Gastrocnemius medialis (tissue), 4 donors: Measurements from ENCODE around the gene TMEM51. TPM values are rescaled to one million over a fixed set of nuclear protein-coding genes. Genes with fewer than 3 reads are reported as not detected.

Experiments used
- ATAC-seq, 2 donors: fragments of 150-250 bp; one replicate each; pipeline ENCODE4 v1.9.1; 2016
- DNase-seq, 2 donors: peaks; one replicate each; pipeline ENCODE4 v3.0.0-alpha.2; 2019
- H3K27ac ChIP-seq, 4 donors: fragments of 200-600 bp; sonication (generic); 1 replicate in 1 of 4; 2 replicates in 3 of 4; pipeline ENCODE4 v1.5.1; 2016 to 2018; ENCODE audit warnings: mild to moderate bottlenecking in 2 of 4, moderate library complexity in 1 of 4
- H3K27me3 ChIP-seq, 3 donors: fragments of 200-600 bp; sonication (generic) in 2 of 3; 1 replicate in 1 of 3; 2 replicates in 2 of 3; pipeline versions ENCODE4 v1.5.1 to v1.6.0; 2016 to 2019; ENCODE audit warnings: mild to moderate bottlenecking in 1 of 3, moderate library complexity in 1 of 3
- H3K36me3 ChIP-seq, 2 donors: fragments of 200-600 bp; sonication (generic) in 1 of 2; one replicate each; pipeline ENCODE4 v1.5.1; 2017 to 2018
- H3K4me1 ChIP-seq, 2 donors: fragments of 200-600 bp; sonication (generic) in 1 of 2; one replicate each; pipeline ENCODE4 v1.5.1; 2016 to 2017; ENCODE audit warnings: mild to moderate bottlenecking in 2 of 2
- H3K4me3 ChIP-seq, 4 donors: fragments of 200-600 bp; sonication (generic) in 3 of 4; 1 replicate in 1 of 4; 2 replicates in 3 of 4; pipeline ENCODE4 v1.5.1; 2016 to 2019; ENCODE audit warnings: mild to moderate bottlenecking in 2 of 4
- H3K9me3 ChIP-seq, 3 donors: fragments of 200-600 bp; sonication (generic) in 2 of 3; 1 replicate in 1 of 3; 2 replicates in 2 of 3; pipeline ENCODE4 v1.5.1; 2016 to 2019
- POLR2A ChIP-seq, 2 donors: fragments of 450-650 bp; IDR thresholded peaks; one replicate each; pipeline ENCODE4 v1.6.1; 2017; ENCODE audit warnings: antibody characterized with exemption in 2 of 2, mild to moderate bottlenecking in 2 of 2, moderate library complexity in 2 of 2
- in situ Hi-C, 4 donors: fragments of 200-750 bp; cut with MboI; loops; one replicate each; pipeline versions ENCODE4 v1.15.0 to v1.8.0; 2017; ENCODE audit warnings: low sequenced_read_pairs in 4 of 4
- intact Hi-C: fragments of 100-400 bp; cut with DNase I; formaldehyde crosslinking; loops from one replicate; pipeline ENCODE4 v1.15.1; 2023; ENCODE audit warnings: low total_unique reads
- total RNA-seq, 4 donors: library from RNA; depleted of rRNA; stranded (reverse); fragments of >200 nt; gene quantifications; one replicate each; pipeline versions ENCODE4 v1.1.0 to v1.2.3, GENCODE V29; 2016
- TF ChIP-seq, protein P1 (sequence below), 5 experiments: fragments of 450-650 bp in 3 of 5; fragments of 200-600 bp in 2 of 5; sonication (generic) in 2 of 5; IDR thresholded peaks in 4 of 5; conservative IDR thresholded peaks in 1 of 5; 1 replicate in 4 of 5; 2 replicates in 1 of 5; pipeline ENCODE4 v1.5.1; 2016 to 2019; ENCODE audit warnings: antibody characterized with exemption in 5 of 5, mild to moderate bottlenecking in 3 of 5, moderate library complexity in 3 of 5

TMEM51 gene
- total RNA-seq, 4 donors from 2014 or later, result 0.73 to 2.7 (median 1.8) TPM; not detected in 1

DNA sequence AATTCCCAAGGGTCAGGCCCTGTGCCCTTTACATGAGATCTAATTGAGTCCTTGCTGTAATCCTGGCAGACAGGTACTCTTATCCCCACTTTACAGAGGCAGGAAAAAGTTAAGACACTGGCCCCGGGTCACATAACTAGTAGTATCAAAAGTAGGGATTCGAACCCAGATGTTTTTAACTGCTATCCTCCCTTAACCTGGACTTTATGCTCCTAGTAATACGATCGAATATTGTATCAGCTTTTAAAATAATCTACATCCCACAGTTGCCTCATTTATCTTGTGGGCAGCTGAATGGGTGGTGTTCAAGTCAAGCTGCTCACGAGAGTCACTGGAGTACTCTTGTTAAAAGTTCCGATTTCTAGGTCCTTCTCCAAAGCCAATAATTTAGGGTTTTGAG, 25.5 kb upstream of the TMEM51 start:
- no peak for ATAC-seq
- intact Hi-C loops (loop anchor here (2.0 to 10.0 kb wide), 2 partner anchors 147 to 177 kb away; no protein-coding TSS in a partner anchor), in situ Hi-C loops (loop anchor here in 3 of 4 donors (5.0 to 25.0 kb wide), 3 partner anchors 174 to 309 kb away; partner anchors contain the start of gene CTRC (in 1 of the 3))

GRCh38 chr1:15128520-15129313, 24.8 kb upstream of the TMEM51 start:
- no peak overlapping the region for H3K4me3 ChIP-seq
- intact Hi-C loops (loop anchor here (2.0 to 10.0 kb wide), 2 partner anchors 146 to 176 kb away; no protein-coding TSS in a partner anchor), in situ Hi-C loops (loop anchor here in 3 of 4 donors (5.0 to 25.0 kb wide), 3 partner anchors 174 to 309 kb away; partner anchors contain the start of gene CTRC (in 1 of the 3))
- DNase-seq (peak; percentile 11 to 17), ATAC-seq (peak in 1 of 2 donors; percentile 53)
- H3K36me3 ChIP-seq, result no peaks in the 10 kb centered on the region
- TF ChIP-seq, protein P1, sequence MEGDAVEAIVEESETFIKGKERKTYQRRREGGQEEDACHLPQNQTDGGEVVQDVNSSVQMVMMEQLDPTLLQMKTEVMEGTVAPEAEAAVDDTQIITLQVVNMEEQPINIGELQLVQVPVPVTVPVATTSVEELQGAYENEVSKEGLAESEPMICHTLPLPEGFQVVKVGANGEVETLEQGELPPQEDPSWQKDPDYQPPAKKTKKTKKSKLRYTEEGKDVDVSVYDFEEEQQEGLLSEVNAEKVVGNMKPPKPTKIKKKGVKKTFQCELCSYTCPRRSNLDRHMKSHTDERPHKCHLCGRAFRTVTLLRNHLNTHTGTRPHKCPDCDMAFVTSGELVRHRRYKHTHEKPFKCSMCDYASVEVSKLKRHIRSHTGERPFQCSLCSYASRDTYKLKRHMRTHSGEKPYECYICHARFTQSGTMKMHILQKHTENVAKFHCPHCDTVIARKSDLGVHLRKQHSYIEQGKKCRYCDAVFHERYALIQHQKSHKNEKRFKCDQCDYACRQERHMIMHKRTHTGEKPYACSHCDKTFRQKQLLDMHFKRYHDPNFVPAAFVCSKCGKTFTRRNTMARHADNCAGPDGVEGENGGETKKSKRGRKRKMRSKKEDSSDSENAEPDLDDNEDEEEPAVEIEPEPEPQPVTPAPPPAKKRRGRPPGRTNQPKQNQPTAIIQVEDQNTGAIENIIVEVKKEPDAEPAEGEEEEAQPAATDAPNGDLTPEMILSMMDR (IDR thresholded peaks at IDR 0.05 in 4 of 5, conservative IDR thresholded peaks at IDR 0.05 in 1 of 5), result peak; percentile 19 to 73 (median 58)
- TF ChIP-seq POLR2A (IDR thresholded peaks at IDR 0.05), result no peak
- no peaks in the 10 kb centered on the region for H3K4me1 ChIP-seq
- H3K9me3 ChIP-seq, result no peaks in the 10 kb centered on the region
- no peak overlapping the region for H3K27ac ChIP-seq
- H3K27me3 ChIP-seq, result no peaks in the 10 kb centered on the region

More for the DNA sequence above, 25.5 kb upstream of the TMEM51 start:
- H3K27ac ChIP-seq, result no peak overlapping the region
- no peaks in the 10 kb centered on the region for H3K36me3 ChIP-seq
- TF ChIP-seq, protein P1 (IDR thresholded peaks at IDR 0.05 in 4 of 5, conservative IDR thresholded peaks at IDR 0.05 in 1 of 5), result no peak
- no peak for TF ChIP-seq POLR2A (IDR thresholded peaks at IDR 0.05)
- H3K9me3 ChIP-seq, result no peaks in the 10 kb centered on the region
- H3K27me3 ChIP-seq, result no peaks in the 10 kb centered on the region
- H3K4me1 ChIP-seq, result no peaks in the 10 kb centered on the region
- DNase-seq, result no peak
- no peak overlapping the region for H3K4me3 ChIP-seq

- in situ Hi-C loops, result loop anchor here in 3 of 4 donors (5.0 to 25.0 kb wide), 3 partner anchors 172 to 307 kb away; partner anchors contain the start of gene CTRC (in 1 of the 3)
- no peak for DNase-seq
- no peak overlapping the region for H3K27ac ChIP-seq
Observed at GRCh38 chr1:15129944-15130343, 23.6 kb upstream of the TMEM51 start.

DNA sequence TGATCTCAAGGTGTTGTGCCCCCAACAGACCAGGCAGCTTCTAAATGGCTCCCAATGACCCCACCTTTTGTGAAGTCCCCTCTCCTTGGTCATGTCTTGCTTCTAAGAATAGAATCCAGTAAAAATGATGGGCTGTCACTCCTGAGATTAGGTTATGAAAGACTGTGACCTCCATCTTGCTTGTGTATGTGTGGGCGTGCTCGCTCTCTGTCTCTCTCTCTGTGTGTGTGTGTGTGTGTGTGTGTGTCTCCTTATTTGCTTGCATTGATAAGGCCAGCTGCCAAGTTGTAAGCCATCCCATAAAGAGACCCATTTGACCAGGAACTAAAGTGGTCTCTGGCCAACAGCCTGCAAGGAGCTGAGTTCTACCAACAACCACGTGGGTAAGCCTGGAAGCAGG, 22.9 kb upstream of the TMEM51 start:
- Histone ChIP-seq H3K4me3 (no peak overlapping the region), H3K9me3 (no peaks in the 10 kb centered on the region), H3K4me1 (no peaks in the 10 kb centered on the region), H3K27ac (no peak overlapping the region), H3K27me3 (no peaks in the 10 kb centered on the region), H3K36me3 (no peaks in the 10 kb centered on the region)
- intact Hi-C loops (no loop called here), in situ Hi-C loops (loop anchor here in 1 of 4 donors (25.0 kb wide), 1 partner anchor 307 kb away; the partner anchor contains the start of gene CTRC)
- TF ChIP-seq, protein P1 (IDR thresholded peaks at IDR 0.05 in 4 of 5, conservative IDR thresholded peaks at IDR 0.05 in 1 of 5), result no peak
- no peak for TF ChIP-seq POLR2A (IDR thresholded peaks at IDR 0.05)
- no peak for DNase-seq
- ATAC-seq, result no peak

More at GRCh38 chr1:15129944-15130343, 23.6 kb upstream of the TMEM51 start:
- H3K4me3 ChIP-seq, result no peak overlapping the region
- intact Hi-C loops, result loop anchor here (2.0 to 10.0 kb wide), 2 partner anchors 145 to 175 kb away; no protein-coding TSS in a partner anchor
- no peaks in the 10 kb centered on the region for H3K4me1 ChIP-seq
- H3K36me3 ChIP-seq, result no peaks in the 10 kb centered on the region
- H3K27me3 ChIP-seq, result no peaks in the 10 kb centered on the region
- H3K9me3 ChIP-seq, result no peaks in the 10 kb centered on the region
- no peak for TF ChIP-seq POLR2A (IDR thresholded peaks at IDR 0.05)
- TF ChIP-seq, protein P1 (IDR thresholded peaks at IDR 0.05 in 4 of 5, conservative IDR thresholded peaks at IDR 0.05 in 1 of 5), result no peak
- ATAC-seq, result no peak
